Thyroid gland (tissue), 4 donors: Measurements from ENCODE around the gene DLGAP5.

ENCODE experiments used
- CTCF ChIP-seq, 6 experiments: fragments of 200-600 bp in 3 of 6; fragments of 450-650 bp in 3 of 6; sonication (generic) in 3 of 6; IDR thresholded peaks; one replicate each; pipeline ENCODE4 v1.5.1; 2016 to 2019; ENCODE audit warnings: antibody characterized with exemption in 6 of 6, mild to moderate bottlenecking in 2 of 6, inconsistent platforms in 1 of 6, moderate library complexity in 1 of 6
- POLR2A ChIP-seq, 2 donors: fragments of 450-650 bp; IDR thresholded peaks; one replicate each; pipeline ENCODE4 v1.6.1; 2017; ENCODE audit warnings: antibody characterized with exemption in 2 of 2, mild to moderate bottlenecking in 2 of 2, moderate library complexity in 1 of 2

DNA sequence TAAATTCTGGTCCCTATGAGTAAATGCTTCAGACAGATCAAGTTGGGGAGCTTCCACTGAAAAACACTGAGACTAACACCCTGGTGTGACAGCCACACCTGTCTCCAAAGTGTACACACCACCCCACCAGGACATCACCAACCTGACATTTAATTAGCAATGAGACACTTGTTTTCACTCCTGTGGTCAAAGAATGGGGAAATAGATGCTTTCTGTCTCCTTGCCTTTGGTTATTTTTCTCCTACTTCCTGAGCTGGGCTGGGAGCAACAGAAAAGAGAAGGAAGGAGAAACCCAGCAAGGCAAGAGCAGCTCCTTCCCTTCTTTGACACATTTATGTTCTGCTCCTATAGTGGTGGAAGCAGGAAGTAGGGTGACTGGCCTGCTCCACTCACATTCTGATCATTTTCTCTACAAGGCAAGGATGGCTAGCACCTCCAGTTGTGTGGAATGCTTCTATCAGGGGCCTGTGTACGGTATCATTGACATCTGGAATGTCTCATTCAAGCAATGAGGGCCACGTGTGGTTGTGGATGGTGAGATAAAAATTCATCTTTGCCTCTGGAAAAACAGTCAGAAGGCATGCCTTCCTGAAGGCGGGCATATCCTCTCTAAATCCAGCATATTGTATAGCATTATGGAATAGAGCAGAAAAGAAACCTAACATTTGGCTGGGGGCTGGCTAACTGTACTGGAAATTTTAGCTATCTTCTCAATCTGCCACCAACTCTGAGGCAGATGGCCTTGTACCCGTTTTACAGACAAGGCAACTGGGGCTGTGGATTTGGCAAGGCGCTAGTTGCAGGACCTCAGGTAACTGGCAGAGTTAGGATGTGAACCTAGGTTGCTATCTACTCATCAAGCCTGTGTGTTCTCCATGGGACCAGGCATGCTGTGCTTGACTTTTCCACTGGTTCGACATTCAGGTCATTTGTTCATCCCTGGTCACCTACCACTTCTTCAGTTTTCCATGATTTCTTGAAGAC lies 87.1 kb downstream of the DLGAP5 start:
- TF ChIP-seq CTCF (IDR thresholded peaks at IDR 0.05), result no peak
- no peak for TF ChIP-seq POLR2A (IDR thresholded peaks at IDR 0.05)
